HG02610 (cell line): Measurements from ENCODE around the gene CC2D2B.
"Not testable (repeated sequence)": the region's sequence is repeated elsewhere in the genome, so short reads cannot be mapped to it uniquely, and the experiment has no call there.

Source experiments
- ATAC-seq: cut with Tn5 transposase; IDR thresholded peaks from one replicate; pipeline ENCODE4 v1.9.1; 2021; ENCODE audit warnings: mild to moderate bottlenecking, moderate library complexity; ENCODE audit not compliant: unreplicated experiment

The CC2D2B gene

GRCh38 chr10:95905897-95906580, 1.7 kb upstream of the CC2D2B start:
- ATAC-seq, result not testable (repeated sequence)

- peak; percentile 33 for ATAC-seq
Measured at GRCh38 chr10:95906677-95907455, 909 bp upstream of the CC2D2B start.

- no peak for ATAC-seq
Measured at GRCh38 chr10:95908450-95908849, 675 bp downstream of the CC2D2B start.

GRCh38 chr10:95909561-95909960, 1.8 kb downstream of the CC2D2B start:
- no peak for ATAC-seq

GRCh38 chr10:95916039-95916438, 8.3 kb downstream of the CC2D2B start:
- not testable (repeated sequence) for ATAC-seq

GRCh38 chr10:95920798-95921426, 13.1 kb downstream of the CC2D2B start:
- ATAC-seq, result no peak

- ATAC-seq, result no peak
Measured at GRCh38 chr10:95925033-95925432, 17.3 kb downstream of the CC2D2B start.

GRCh38 chr10:95935429-95935828, 27.7 kb downstream of the CC2D2B start:
- ATAC-seq, result no peak

- ATAC-seq, result no peak
Measured at GRCh38 chr10:95941115-95941514, 33.3 kb downstream of the CC2D2B start.

- ATAC-seq, result no peak
Measured at GRCh38 chr10:95963202-95963990, 55.6 kb downstream of the CC2D2B start.

- no peak for ATAC-seq
Measured at GRCh38 chr10:95963991-95964389, 56.2 kb downstream of the CC2D2B start.

- no peak for ATAC-seq
Measured at GRCh38 chr10:95964756-95965155, 57.0 kb downstream of the CC2D2B start.

- no peak for ATAC-seq
Measured at GRCh38 chr10:95976362-95977229, 68.8 kb downstream of the CC2D2B start.

- no peak for ATAC-seq
Measured at GRCh38 chr10:95982200-95982599, 74.4 kb downstream of the CC2D2B start.

- peak; percentile 89 for ATAC-seq
Measured at GRCh38 chr10:95987685-95988426, 80.1 kb downstream of the CC2D2B start.

GRCh38 chr10:95988702-95989101, 80.9 kb downstream of the CC2D2B start:
- no peak for ATAC-seq

GRCh38 chr10:95994376-95994775, 86.6 kb downstream of the CC2D2B start:
- not testable (repeated sequence) for ATAC-seq

- ATAC-seq, result no peak
Measured at GRCh38 chr10:95998255-95998784, 90.5 kb downstream of the CC2D2B start.

GRCh38 chr10:96013956-96014355, 106.2 kb downstream of the CC2D2B start:
- no peak for ATAC-seq
